ENCODE results near the gene TRPC6.

Gene TRPC6

GRCh38 chr11:101583251-101584128 lies at the start of gene TRPC6:
Gene TRPC6 (minus strand): TSS chr11:101584007. CDS start chr11:101583503, 504 bp downstream.
- no peak for DNase-seq

GRCh38 chr11:101620026-101620425 lies 36.2 kb upstream of the TRPC6 start:
- DNase-seq = no peak

DNA sequence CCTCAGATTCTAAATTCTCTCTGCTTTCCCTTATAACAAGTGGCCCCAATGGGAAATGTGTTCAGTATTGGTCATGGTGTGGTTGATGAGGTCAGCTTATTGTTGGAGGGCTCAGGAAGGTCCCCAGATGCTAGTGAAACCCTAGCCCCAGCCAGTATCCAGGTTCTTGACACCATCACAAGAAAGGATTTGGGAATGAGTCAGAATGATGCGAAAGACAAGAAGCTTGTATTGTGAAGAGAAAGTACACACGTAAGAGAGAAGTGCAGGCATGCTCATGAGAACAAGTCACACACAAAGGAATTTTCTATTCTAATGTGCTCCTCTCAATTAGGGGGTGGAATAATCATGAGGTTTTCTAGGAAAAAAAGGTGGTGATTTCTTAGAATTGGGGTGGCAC lies 34.9 kb upstream of the TRPC6 start:
- no peak for DNase-seq

DNA sequence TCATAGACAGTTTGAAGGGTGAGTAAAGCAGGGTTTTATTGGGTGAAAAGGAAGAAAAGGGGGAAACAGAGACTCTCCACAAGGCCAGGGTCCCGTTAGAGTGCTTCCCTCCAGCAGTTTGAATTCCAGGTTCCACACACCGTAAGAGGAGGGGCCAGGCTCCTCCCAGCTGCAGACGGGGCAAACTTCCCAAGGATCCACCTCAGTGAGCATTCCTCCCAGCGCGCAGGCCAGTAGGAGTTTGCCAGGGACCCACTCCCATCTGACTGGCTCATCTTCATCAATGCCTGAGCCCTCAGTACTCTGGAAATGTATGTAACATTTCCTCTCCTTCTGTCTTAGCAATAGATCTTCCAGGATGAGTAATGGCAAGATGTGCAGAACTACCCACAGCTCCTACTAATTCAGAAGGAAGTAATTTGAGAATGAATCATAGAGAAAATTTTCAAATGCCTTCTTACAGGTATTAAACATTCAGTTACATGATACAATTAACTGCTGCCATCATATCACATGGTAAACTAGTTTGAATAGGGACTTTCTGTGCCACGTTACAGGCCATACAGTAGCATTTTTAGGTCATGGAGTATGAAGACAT lies 34.0 kb upstream of the TRPC6 start:
- DNase-seq = no peak

- DNase-seq = no peak
Measured at GRCh38 chr11:101612481-101612880, 28.7 kb upstream of the TRPC6 start.

- no peak for DNase-seq
Measured at GRCh38 chr11:101600924-101601323, 17.1 kb upstream of the TRPC6 start.

DNA sequence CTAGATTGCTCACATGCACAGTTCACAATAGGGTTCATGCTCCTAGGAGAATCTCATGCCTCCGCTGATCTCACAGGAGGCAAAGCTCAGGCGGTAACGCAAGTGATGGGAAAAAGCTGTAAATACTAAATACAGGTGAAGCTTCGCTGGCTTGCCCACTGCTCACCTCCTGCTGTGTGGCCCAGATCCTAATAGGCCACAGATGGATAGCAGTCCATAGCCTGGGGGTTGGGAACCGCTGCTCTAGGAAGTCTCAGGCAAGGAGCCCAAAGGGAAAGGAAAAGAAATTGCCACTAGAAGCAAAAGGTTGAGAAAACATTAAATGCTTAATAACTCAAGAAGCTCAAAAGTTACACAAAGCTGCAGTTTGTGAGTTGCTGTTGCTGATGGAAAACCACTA lies 3.2 kb upstream of the TRPC6 start:
- DNase-seq = no peak

GRCh38 chr11:101584655-101585054 lies 848 bp upstream of the TRPC6 start:
- no peak for DNase-seq

DNA sequence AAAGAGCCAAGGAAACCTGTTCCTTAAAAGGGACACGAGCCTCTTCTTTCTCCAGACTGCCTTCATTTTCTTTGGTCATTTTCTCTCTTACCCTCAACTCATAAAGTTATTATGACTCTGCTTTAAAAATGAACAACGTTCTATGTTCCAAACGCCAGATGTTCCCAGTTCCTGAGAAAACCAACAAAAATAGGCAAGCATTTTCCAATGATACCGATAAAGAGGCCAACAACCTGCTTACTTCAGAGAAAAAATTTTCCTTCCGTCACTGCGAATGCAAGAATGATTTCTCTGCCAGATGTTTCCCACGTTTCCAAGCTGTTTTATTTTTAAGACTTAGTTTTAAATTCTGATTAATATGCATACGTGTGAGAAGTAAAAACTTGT lies 315 bp upstream of the TRPC6 start:
- DNase-seq = no peak

- no peak for DNase-seq
Measured at GRCh38 chr11:101582989-101583250, 887 bp downstream of the TRPC6 start.

DNA sequence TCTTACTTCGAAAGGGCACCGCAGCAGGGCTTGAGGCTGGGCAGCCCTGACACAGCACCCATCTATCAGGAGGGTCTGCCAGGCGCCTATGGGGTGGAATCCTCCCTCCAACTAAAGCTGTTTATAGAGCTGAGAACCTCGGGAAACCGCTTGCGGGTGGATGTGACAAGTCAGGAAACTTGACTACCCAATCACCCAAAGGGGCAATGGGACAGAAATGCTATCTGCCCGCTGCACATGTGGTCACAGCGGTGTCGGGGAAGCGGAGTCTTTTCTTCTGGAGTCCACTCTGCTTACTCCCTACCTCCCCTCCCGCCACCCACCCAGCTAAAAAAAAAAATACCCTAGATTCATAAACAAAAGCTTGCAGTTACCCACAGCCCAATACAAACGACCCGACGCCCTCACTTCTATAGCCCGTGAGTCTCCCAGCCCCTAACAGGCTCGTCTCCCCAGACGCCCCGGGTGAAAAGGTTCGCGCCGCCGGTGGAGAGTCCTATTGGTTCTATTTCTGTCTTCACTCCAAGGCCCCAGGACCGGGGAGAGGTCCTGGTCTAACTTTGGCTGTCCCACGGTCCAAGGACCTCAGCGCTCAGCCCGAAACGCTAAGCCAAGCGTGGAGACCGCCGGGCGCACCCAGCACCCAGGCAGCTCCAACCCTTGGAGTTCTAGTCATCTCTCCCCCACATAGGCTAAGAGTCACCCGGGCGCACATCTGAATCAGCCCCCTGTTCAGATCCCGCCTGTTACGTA lies 1.4 kb downstream of the TRPC6 start:
- no peak for DNase-seq

- no peak for DNase-seq
Measured at GRCh38 chr11:101577461-101577860, 6.3 kb downstream of the TRPC6 start.

DNA sequence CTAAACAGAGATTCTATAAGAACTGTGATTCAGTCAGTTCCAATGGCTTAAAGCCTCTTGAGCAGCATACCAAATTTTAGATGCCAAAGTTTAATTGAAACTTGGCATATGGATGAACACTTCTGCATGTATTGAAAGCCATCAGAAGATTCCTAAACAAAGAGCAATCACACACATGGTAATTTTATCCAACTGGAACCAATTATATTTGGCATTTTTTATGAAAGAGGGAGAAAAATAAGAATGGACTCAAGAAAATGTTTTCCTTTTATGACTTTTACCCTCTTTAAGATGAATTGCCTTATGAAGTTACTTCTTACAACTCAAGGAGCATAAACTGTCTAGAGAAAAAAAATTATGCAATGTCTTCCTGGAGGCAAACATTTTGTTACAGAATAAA lies 7.4 kb downstream of the TRPC6 start:
- DNase-seq = no peak

- no peak for DNase-seq
Measured at GRCh38 chr11:101574886-101575285, 8.9 kb downstream of the TRPC6 start.

DNA sequence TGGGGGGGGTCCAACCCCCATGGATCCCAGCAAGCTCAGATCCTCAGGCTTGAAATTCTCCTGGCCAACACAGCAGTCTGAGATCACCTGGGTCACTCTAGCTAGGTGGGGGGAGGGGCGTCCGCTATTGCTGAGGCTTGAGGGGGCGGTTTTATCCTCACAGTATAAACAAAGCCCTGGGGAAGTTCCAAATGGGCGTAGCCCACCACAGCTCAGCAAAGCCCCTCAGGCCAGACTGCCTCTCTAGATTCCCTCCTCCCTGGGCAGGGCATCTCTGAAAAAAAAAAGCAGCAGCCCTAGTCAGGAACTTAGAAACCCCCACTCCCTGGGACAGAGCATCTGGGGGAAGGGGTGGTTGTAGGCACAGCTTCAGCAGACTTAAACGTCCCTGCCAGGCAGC lies 16.7 kb downstream of the TRPC6 start:
- DNase-seq = no peak

DNA sequence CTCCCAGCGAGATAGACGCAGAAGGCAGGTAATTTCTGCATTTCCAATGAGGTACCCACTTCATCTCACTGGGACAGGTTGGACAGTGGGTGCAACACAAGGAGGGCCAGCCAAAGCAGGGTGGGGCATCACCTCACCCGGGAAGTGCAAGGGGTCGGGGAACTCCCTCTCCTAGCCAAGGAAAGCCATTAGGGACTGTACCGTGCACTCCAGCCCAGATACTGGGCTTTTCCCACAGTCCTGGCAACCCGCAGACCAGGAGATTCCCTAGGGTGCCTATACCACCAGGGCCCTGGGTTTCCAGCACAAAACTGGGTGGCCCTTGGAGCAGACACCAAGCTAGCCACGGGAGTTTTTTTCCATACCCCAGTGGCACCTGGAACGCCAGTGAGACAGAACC lies 17.2 kb downstream of the TRPC6 start:
- no peak for DNase-seq

GRCh38 chr11:101563166-101563565 lies 20.6 kb downstream of the TRPC6 start:
- no peak for DNase-seq

GRCh38 chr11:101555366-101555765 lies 28.4 kb downstream of the TRPC6 start:
- DNase-seq = no peak

DNA sequence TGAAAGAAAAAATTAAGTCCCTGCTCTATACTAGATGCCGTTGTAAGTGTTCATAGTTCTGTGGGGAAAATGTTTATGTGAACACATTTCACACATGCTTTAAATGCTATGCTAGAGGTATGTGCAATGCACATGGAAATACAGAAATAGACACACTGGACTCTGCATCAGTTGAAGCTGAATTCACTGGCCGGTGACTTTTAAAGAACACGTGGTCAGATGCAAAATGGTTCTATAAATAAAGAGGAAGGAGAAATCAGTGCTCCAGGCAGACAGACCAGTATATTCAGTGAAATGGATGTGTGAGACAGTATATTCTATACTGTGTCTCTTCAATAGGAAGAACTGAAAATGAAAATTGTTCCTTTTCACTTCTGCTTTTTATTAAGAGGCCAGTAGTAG lies 29.9 kb downstream of the TRPC6 start:
- DNase-seq = no peak

GRCh38 chr11:101552888-101553287 lies 30.9 kb downstream of the TRPC6 start:
- DNase-seq = no peak

DNA sequence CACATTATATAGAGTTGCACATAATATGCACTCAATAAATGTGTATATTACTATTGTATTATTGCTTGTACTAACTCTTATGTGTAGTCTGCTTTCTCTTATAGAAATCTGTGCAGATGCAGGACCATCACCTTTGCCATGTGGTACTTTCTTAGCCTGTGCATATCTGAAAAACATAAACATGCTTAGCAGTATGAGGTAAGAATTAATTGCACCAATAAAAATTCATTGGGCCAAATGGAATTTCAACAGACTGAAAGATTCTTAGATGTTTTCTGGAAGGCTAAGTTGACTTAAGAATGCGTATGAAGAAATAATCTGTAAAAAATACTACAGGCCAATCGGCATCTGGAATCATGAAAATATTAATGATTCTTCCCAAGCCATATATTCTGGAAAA lies 55.3 kb downstream of the TRPC6 start:
- no peak for DNase-seq

GRCh38 chr11:101523634-101524260 lies 60.1 kb downstream of the TRPC6 start:
- no peak for DNase-seq

DNA sequence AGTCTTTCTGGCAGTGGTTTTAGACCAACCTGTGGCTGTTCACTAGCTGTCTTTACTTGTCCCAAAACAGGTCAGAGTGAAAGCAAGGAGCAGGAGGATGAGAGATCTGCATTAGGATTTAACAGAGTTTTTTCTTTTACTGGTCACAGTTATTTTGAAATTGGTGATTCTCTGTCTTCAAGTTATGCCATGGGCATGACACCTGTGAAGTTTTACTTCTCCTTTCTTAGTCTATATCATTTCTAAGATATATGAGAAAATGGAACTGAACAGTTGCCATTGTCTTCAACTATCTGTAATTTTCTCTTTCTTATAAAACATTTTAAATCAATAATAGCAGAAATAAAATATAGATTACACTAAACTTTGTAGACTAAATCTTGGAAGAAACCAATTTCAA lies 60.6 kb downstream of the TRPC6 start:
- no peak for DNase-seq

- no peak for DNase-seq
Measured at GRCh38 chr11:101521821-101522220, 62.0 kb downstream of the TRPC6 start.

Data from NCI-H2081 (cell line).